SKM-1 treated with dmso at 0.1 percent for 144 hours (cell line): Measurements from ENCODE around the gene CDH23.

Experiments
- DNase-seq: peaks from one replicate; lab custom pipeline; 2025; ENCODE audit not compliant: unreplicated experiment; lab: John Stamatoyannopoulos, UW

The CDH23 gene

GRCh38 chr10:71391701-71392100 lies 5.0 kb upstream of the CDH23 start:
- DNase-seq, result no peak

DNA sequence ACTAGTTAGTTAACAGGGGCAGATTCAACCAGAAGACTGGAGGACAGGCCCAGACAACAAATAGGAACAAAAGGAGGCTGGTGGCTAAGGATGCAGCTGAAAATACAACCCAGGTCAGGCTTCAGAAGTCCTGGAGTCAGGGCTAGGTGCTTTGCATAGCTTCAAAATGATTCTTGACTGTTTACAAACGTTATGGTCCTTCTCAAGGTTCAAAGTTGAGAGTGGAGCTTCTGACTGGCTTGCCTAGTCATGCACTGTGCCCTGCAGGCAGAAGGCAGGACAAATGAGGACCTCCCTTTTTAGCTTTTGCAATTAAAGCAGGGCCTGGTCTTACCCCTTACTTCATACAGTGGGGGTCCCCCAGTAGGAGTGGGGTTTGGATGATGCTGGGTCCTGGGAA lies 4.4 kb upstream of the CDH23 start:
- no peak for DNase-seq

DNA sequence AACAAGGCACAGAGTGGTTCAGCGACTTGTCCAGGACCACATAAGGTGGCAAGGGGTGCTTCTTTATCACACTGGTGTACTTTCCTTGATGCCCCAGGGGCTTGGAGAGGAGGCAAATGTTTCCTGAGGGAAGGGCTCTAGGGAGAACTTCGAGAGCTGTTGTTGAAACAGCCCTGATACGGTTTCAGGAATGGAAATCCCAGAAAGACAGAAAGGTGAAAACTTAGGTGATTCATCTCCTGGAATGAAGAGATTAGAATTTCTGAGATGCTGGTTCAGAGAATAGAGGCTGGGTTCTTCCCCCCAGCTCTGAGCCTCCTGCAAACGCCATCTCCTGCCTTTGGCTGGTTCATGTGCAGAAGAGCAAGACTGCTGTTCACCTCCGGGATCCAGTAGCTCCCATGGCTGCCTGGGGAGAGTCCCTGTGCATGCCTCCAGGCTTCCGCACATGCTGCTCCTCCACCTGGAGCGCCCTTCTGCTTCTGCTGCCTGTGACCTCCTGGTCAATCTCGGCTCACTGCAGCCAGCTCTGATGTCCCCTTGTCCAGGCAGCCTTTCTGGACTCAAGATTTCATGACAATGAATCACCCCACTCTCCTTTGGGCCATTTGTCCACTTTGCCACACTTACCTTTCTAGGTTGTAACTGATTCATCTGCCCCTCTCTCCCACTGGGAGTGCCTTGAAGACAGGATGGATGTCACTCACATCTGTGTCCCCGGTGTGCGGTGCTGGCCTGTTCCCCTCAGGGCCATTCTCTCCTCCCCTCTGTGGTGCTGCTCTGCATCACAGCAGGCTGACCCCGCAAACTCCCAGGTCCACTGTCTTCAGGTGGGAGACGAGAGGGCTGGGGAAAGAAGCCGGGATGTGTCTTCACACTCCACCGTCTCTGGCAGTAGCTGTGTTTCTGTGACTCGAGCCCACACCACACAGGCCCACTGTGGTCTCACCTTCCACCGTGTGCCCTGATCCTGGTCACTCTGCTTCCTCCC lies 3.6 kb upstream of the CDH23 start:
- no peak for DNase-seq

GRCh38 chr10:71393841-71394475 lies 2.8 kb upstream of the CDH23 start:
- DNase-seq, result no peak

GRCh38 chr10:71394926-71395562 lies 1.7 kb upstream of the CDH23 start:
- no peak for DNase-seq

DNA sequence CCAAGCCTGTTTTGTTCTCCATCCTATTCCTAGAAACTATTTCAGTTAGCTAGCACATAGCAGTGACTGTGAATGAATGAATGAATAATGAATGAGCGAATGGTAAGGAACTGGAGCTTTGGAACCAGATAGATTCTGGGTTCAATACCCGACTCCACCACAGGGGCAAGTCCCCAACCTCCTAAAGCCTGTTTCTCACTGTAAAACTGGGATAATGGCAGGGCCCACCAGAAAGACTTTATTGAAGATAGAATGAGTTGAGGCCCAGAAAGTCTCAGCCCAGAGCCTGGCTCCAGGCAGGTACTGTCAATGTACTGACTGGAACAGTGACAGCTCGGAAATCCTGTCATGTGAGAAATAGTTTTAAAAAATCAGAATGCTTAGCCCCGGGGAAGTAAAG lies 1.1 kb upstream of the CDH23 start:
- no peak for DNase-seq

DNA sequence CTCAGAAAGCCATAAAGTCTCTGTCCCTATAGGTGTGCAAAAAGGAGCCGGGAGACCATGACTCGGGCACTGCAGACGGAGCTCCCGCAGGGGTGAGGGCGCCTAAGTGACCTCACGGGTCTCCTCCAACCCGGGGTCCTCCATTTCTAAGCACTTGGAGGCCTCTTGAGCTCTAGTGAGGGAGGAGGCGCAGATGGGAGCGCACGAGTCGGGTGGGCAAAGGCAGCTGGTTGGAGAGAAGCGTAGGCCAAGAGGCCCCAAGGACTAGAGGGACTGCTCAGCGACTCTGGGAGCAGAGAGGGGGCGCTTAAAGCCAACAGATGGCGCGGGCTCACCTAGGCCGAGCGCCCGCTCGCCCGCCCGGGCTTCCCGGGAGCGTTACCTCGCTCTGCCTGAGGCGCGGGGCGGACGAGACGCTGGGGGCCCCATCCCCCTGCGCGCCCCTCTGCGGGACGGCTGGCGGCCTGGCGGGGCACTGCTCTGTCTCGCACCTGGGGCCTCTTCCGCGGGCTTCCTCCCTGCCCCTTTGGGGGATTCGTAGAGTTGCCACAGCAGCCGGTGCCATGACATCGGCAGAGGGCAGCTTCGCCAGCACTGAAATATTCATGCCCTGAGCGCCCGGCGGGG lies 523 bp upstream of the CDH23 start:
- DNase-seq, result no peak

GRCh38 chr10:71397296-71398212 lies 834 bp downstream of the CDH23 start:
- no peak for DNase-seq

DNA sequence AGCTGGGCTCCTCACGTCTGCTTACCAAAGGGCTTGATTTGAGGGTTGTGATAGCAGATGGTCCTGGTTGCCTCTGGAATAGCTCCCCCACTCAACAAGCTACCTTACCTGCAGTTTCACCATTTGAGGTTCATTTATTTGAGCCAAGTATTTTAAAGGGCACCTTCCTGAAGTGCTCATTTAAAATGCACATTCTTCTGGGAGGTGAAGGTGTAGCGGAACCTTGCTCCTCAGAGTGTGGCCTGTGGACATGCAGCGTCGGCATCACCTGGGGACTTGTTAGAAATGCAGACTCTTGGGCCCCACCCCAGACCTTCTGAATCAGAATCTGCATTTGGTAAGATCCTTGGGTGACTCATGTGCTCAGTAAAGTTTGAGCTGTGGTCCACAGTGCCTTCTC lies 2.3 kb downstream of the CDH23 start:
- no peak for DNase-seq

- no peak for DNase-seq
These were observed 3.2 kb downstream of the CDH23 start for GRCh38 chr10:71399946-71400345.

DNA sequence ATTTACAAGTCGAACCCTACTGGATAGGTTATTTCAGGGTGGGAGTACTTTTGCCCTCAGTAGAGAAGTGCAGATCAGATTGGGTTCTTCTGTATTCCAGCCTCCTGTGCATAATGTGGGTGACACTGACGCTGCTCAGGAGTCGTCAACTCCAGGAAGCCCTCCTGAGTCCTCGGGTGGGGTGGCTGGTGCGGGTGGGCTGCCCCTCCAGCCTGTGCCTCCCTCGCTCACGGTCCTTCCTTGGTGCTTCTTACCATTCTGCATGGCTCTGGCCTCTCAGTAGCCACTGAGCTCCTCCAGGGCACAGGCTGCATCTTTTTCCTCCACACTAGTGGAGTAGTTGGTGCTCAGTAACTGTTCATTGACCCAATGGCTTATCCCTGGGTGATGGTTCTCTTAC lies 4.3 kb downstream of the CDH23 start:
- no peak for DNase-seq

DNA sequence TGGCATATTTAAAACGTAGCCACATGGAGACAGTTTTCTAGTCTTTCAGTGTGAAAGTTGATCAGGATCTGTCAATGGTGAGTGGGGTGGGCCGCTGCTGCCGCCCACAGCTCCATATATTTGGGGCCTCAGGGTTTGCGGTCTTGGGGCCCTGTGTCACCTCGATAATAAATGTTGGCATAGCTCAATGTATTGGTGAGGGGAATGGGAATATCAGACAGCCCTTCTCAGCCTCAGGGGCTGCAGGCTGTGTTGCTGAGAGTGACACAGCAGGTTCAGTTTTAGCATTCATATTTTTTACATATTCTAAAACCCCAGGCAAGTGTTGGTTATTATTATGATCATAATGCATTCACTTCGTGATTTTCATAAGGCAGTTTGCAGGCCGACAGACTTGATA lies 5.3 kb downstream of the CDH23 start:
- no peak for DNase-seq

DNA sequence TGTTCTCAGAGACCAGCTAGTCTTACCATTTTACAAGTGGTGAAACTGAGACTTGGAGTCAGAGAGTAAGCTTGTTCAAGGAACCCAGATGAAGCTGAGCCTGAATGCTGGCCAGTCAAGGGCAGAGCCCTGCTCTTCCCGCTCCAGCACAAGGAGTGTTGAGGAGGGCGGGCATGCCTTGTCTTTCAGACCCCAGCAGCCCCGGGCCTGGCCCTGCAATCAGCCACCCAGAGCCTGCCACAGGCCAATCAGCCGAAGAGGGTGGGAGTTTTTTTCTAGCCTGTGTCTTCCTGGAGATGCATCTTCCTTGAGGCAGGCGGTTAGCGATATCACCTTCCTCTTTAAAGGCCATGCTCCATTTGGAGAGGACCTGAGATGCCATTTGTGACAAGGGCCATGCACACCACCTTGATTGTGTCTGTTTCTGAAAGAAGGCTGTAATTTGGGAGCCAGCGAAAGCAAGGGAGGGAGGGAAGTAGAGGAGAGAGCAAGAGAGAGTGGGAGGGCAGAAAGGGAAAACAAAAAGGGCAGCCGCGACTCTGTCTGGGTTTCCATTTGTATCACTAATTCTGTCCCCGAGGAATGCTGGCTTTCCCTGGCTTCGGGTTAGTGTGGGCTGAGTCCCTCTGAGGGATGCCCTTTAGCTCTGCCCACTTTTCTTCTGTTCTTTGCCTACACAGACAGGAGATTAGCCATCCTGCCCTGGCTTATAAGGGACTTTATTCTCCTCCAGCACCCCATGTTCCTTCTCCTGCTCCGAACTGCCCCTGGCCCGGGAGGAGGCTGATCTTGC lies 8.0 kb downstream of the CDH23 start:
- DNase-seq, result no peak

GRCh38 chr10:71406878-71407277 lies 10.2 kb downstream of the CDH23 start:
- no peak for DNase-seq

- DNase-seq, result no peak
These were observed 11.9 kb downstream of the CDH23 start for GRCh38 chr10:71408436-71409225.

GRCh38 chr10:71409516-71410104 lies 12.9 kb downstream of the CDH23 start:
- no peak for DNase-seq

- no peak for DNase-seq
These were observed 16.9 kb downstream of the CDH23 start for GRCh38 chr10:71413581-71413980.

- no peak for DNase-seq
These were observed 17.6 kb downstream of the CDH23 start for GRCh38 chr10:71414359-71414758.
